SK-N-SH treated with all-trans-retinoic acid at 6 μM for 48 hours (cell line): Measurements from ENCODE around the gene UPB1.
"Not testable (repeated sequence)": the region's sequence is repeated elsewhere in the genome, so short reads cannot be mapped to it uniquely, and the experiment has no call there.

Experiments
- ATAC-seq: fragments of 200-7000 bp; cut with Tn5 transposase; 3 replicates; pipeline ENCODE4 v1.9.1; 2020; ENCODE audit warnings: mild to moderate bottlenecking, moderate library complexity
- ARNTL ChIP-seq: fragments of 450-650 bp; formaldehyde crosslinking; IDR thresholded peaks from 2 replicates; pipeline ENCODE4 v1.5.0; 2020; ENCODE audit warnings: low read depth, mild to moderate bottlenecking, moderate library complexity, borderline replicate concordance
- CREB5 ChIP-seq: fragments of 250-450 bp; sonication (Bioruptor Pico); IDR thresholded peaks from 2 replicates; pipeline ENCODE4 v1.5.1; 2020; ENCODE audit warnings: low read depth, mild to moderate bottlenecking, moderate library complexity
- CSDC2 ChIP-seq: fragments of 250-450 bp; sonication (Bioruptor Pico); IDR thresholded peaks from 2 replicates; pipeline ENCODE4 v1.5.0; 2020; ENCODE audit warnings: mild to moderate bottlenecking, moderate library complexity
- GLIS3 ChIP-seq: fragments of 250-450 bp; sonication (Bioruptor Pico); IDR thresholded peaks from 2 replicates; pipeline ENCODE4 v1.5.0; 2020; ENCODE audit warnings: mild to moderate bottlenecking, moderate library complexity
- OSR1 ChIP-seq: fragments of 250-450 bp; sonication (Bioruptor Pico); IDR thresholded peaks from 2 replicates; pipeline ENCODE4 v1.8.0; 2022; ENCODE audit warnings: moderate library complexity, mild to moderate bottlenecking, inconsistent platforms
- POU6F1 ChIP-seq: fragments of 250-450 bp; sonication (Bioruptor Pico); IDR thresholded peaks from 2 replicates; pipeline ENCODE4 v1.8.0; 2021; ENCODE audit warnings: low read depth, mild to moderate bottlenecking, moderate library complexity, borderline replicate concordance
- PPARA ChIP-seq: fragments of 250-450 bp; sonication (Bioruptor Pico); IDR thresholded peaks from 2 replicates; pipeline ENCODE4 v1.5.0; 2020; ENCODE audit warnings: mild to moderate bottlenecking, borderline replicate concordance
- TCF4 ChIP-seq: fragments of 250-450 bp; sonication (Bioruptor Pico); IDR thresholded peaks from 2 replicates; pipeline ENCODE4 v1.8.0; 2021; ENCODE audit warnings: mild to moderate bottlenecking, moderate library complexity, borderline replicate concordance
- TOX ChIP-seq: fragments of 250-450 bp; sonication (Bioruptor Pico); IDR thresholded peaks from 2 replicates; pipeline ENCODE4 v1.8.0; 2021; ENCODE audit warnings: mild to moderate bottlenecking, moderate library complexity, borderline replicate concordance
- TSHZ2 ChIP-seq: fragments of 250-450 bp; sonication (Bioruptor Pico); IDR thresholded peaks from 2 replicates; pipeline ENCODE4 v1.5.0; 2020; ENCODE audit warnings: mild to moderate bottlenecking, moderate library complexity
- ZC3H10 ChIP-seq: fragments of 250-450 bp; sonication (Bioruptor Pico); IDR thresholded peaks from 2 replicates; pipeline ENCODE4 v1.5.1; 2021; ENCODE audit warnings: mild to moderate bottlenecking, moderate library complexity
- ZFP3 ChIP-seq: fragments of 250-450 bp; sonication (Bioruptor Pico); IDR thresholded peaks from 2 replicates; pipeline ENCODE4 v1.5.0; 2020; ENCODE audit warnings: mild to moderate bottlenecking, moderate library complexity
- ZFP30 ChIP-seq: fragments of 450-650 bp; formaldehyde crosslinking; IDR thresholded peaks from 2 replicates; pipeline ENCODE4 v1.5.0; 2022; ENCODE audit warnings: mild to moderate bottlenecking, moderate library complexity
- ZNF70 ChIP-seq: fragments of 450-650 bp; formaldehyde crosslinking; IDR thresholded peaks from 2 replicates; pipeline ENCODE4 v1.5.0; 2020; ENCODE audit warnings: mild to moderate bottlenecking, moderate library complexity
- TF ChIP-seq, protein P1 (sequence below): fragments of 250-450 bp; sonication (Bioruptor Pico); IDR thresholded peaks from 2 replicates; pipeline ENCODE4 v1.8.0; 2020; ENCODE audit warnings: mild to moderate bottlenecking, moderate library complexity, borderline replicate concordance
- TF ChIP-seq, protein P2 (sequence below): fragments of 250-450 bp; sonication (Bioruptor Pico); IDR thresholded peaks from 2 replicates; pipeline ENCODE4 v1.5.1; 2021; ENCODE audit warnings: mild to moderate bottlenecking, moderate library complexity

The UPB1 gene

GRCh38 chr22:24548812-24549211 lies 53.7 kb downstream of the UPB1 start:
- no peak for ATAC-seq
- TF ChIP-seq GLIS3 (CRISPR knock-in tag) (no peak), TOX (CRISPR knock-in tag) (no peak)

DNA sequence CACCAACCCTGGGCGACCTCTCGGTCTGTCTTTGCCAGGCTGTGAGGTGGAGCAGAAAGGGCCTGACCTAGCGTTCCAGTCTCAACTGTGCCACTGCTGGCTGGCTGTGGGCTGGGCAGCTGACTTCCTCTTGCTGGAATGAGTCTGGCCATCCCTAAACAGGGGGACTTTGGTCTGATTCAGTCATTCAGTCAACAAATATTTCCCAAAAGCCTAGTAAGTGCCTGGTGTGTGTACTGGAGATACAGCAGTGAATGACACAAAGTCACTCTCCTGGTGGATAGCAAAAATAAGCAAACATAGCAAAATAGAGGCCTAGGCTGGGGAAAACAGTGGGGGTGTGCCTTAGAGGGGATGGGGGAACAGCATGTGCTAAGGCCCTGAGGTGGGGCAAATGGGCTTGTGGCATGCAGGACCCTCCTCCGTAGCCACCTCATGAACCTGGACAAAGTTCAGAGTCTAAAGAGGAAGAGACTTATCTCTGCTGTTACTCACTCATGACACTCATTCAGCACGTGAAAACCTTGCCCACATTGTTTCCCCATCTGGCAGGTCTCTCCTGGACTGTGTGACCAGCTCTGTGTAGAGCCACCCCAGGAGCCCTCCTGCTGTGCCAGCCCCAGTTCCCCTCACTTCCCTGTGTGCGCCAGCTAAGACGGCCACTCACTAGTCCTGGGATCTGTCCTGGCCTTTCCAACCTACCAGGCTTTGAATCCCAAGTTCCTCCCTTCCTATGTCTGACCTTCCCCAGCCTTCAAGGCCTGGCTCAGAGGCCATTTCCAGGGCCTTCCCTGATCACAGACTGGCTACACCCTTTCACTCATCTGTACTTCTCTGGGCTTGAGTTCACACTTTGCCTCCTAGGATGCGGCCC lies 55.1 kb downstream of the UPB1 start:
- TF ChIP-seq TCF4 (CRISPR knock-in tag) (no peak), OSR1 (CRISPR knock-in tag) (no peak), ARNTL (CRISPR knock-in tag) (no peak), ZC3H10 (CRISPR knock-in tag) (no peak), GLIS3 (CRISPR knock-in tag) (no peak), TSHZ2 (CRISPR knock-in tag) (no peak), ZNF70 (no peak), PPARA (CRISPR knock-in tag) (no peak), CSDC2 (CRISPR knock-in tag) (no peak), POU6F1 (no peak), ZFP30 (CRISPR knock-in tag) (no peak), TOX (CRISPR knock-in tag) (no peak), CREB5 (CRISPR knock-in tag) (no peak)
- TF ChIP-seq, protein P1, sequence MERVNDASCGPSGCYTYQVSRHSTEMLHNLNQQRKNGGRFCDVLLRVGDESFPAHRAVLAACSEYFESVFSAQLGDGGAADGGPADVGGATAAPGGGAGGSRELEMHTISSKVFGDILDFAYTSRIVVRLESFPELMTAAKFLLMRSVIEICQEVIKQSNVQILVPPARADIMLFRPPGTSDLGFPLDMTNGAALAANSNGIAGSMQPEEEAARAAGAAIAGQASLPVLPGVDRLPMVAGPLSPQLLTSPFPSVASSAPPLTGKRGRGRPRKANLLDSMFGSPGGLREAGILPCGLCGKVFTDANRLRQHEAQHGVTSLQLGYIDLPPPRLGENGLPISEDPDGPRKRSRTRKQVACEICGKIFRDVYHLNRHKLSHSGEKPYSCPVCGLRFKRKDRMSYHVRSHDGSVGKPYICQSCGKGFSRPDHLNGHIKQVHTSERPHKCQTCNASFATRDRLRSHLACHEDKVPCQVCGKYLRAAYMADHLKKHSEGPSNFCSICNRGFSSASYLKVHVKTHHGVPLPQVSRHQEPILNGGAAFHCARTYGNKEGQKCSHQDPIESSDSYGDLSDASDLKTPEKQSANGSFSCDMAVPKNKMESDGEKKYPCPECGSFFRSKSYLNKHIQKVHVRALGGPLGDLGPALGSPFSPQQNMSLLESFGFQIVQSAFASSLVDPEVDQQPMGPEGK = no peak
- TF ChIP-seq, protein P2, sequence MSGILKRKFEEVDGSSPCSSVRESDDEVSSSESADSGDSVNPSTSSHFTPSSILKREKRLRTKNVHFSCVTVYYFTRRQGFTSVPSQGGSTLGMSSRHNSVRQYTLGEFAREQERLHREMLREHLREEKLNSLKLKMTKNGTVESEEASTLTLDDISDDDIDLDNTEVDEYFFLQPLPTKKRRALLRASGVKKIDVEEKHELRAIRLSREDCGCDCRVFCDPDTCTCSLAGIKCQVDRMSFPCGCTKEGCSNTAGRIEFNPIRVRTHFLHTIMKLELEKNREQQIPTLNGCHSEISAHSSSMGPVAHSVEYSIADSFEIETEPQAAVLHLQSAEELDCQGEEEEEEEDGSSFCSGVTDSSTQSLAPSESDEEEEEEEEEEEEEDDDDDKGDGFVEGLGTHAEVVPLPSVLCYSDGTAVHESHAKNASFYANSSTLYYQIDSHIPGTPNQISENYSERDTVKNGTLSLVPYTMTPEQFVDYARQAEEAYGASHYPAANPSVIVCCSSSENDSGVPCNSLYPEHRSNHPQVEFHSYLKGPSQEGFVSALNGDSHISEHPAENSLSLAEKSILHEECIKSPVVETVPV (CRISPR knock-in tag) = no peak
- ATAC-seq = no peak

DNA sequence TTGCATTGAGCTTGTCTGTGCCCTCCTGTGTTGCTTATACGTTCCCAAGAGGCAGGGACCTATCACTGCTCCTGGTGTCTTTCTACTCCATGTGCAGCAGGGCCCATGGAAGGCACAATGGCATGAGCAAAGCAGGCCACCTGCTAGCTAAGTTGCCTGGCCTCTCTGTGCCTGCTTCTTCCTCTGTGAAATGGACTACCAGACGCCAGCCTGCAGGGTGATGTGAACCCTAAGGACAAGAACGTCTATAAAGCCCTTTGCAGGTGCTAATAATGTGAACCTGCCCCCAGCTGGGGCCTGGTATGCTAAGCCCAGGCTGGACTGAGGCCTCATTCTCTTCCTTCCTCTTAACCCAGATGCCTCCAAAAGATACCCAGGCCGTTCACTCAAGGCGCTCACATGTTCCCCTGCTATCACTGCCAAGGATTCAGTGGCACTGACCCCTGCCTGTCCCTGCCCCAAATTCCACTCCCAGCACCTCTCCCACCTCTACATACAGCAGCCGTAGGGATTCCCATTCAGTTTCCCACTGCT lies 55.8 kb downstream of the UPB1 start:
- no peak for ATAC-seq
- TF ChIP-seq TSHZ2 (CRISPR knock-in tag) = no peak
- no peak for TF ChIP-seq CSDC2 (CRISPR knock-in tag)
- no peak for TF ChIP-seq POU6F1
- no peak for TF ChIP-seq ZFP3

DNA sequence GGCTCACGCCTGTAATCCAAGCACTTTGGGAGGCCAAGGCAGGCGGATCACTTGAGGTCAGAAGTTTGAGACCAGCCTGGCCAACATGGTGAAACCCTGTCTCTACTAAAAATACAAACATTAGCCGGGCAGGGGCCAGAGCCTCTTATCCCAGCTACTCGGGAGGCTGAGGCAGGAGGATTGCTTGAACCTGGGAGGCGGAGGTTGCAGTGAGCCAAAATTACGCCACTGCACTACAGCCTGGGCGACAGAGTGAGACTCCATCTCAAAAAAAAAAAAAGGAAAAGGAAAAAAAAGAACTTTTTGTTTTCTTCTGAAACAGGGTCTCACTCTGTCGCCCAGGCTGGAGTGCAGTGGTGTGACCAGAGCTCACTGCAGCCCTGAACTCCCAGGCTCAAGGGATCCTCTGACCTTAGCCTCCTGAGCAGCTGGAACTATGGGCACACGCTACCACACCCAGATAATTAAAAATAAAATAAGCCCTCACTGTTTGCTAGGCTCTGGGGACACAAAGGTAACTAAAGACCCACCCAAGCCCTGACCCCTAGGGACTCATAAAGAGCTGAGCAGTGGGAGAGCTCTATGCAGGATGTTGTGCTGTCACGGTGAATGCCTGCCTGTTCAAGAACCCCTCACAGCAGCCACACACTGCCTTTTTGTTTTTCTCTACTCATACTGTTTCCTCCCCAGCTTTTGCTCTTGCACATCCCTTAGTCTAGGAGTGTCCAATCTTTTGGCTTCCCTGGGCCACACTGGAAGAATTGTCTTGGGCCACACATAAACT lies 57.6 kb downstream of the UPB1 start:
- not testable (repeated sequence) for ATAC-seq
